NCI-H2107 treated with DMSO at 0.1 percent for 48 hours (cell line): ENCODE results near the gene GDF2.

Experiments
- DNase-seq: peaks from one replicate; lab custom pipeline; 2025; ENCODE audit not compliant: unreplicated experiment; lab: John Stamatoyannopoulos, UW

The GDF2 gene

GRCh38 chr10:47322300-47323061 is at the start of gene GDF2:
Gene GDF2 (plus strand): TSS chr10:47322454. CDS start chr10:47322669, 215 bp downstream.
- DNase-seq, result no peak

GRCh38 chr10:47276071-47276470 is 46.2 kb upstream of the GDF2 start:
- DNase-seq, result no peak

- DNase-seq, result no peak
Observed at GRCh38 chr10:47276576-47277351, 45.5 kb upstream of the GDF2 start.

GRCh38 chr10:47277352-47278151 is 44.7 kb upstream of the GDF2 start:
- no peak for DNase-seq

- DNase-seq, result no peak
Observed at GRCh38 chr10:47278152-47278473, 44.1 kb upstream of the GDF2 start.

GRCh38 chr10:47278720-47279119 is 43.5 kb upstream of the GDF2 start:
- no peak for DNase-seq

- DNase-seq, result no peak
Observed at GRCh38 chr10:47279276-47279675, 43.0 kb upstream of the GDF2 start.

GRCh38 chr10:47282005-47282656 is 40.1 kb upstream of the GDF2 start:
- DNase-seq, result no peak

GRCh38 chr10:47282657-47283018 is 39.6 kb upstream of the GDF2 start:
- no peak for DNase-seq

GRCh38 chr10:47283101-47283630 is 39.1 kb upstream of the GDF2 start:
- no peak for DNase-seq

GRCh38 chr10:47283848-47284247 is 38.4 kb upstream of the GDF2 start:
- DNase-seq, result no peak

- no peak for DNase-seq
Observed at GRCh38 chr10:47285381-47286115, 36.7 kb upstream of the GDF2 start.

GRCh38 chr10:47286116-47286505 is 36.1 kb upstream of the GDF2 start:
- DNase-seq, result no peak

GRCh38 chr10:47286591-47287315 is 35.5 kb upstream of the GDF2 start:
- no peak for DNase-seq

- no peak for DNase-seq
Observed at GRCh38 chr10:47287365-47287802, 34.9 kb upstream of the GDF2 start.

- no peak for DNase-seq
Observed at GRCh38 chr10:47287805-47288204, 34.4 kb upstream of the GDF2 start.

GRCh38 chr10:47288236-47288635 is 34.0 kb upstream of the GDF2 start:
- no peak for DNase-seq

- DNase-seq, result no peak
Observed at GRCh38 chr10:47288916-47289495, 33.2 kb upstream of the GDF2 start.

- DNase-seq, result no peak
Observed at GRCh38 chr10:47289921-47290320, 32.3 kb upstream of the GDF2 start.
